Measurements from ENCODE around the gene SLIT1. TPM values are rescaled to one million over a fixed set of nuclear protein-coding genes. Genes with fewer than 3 reads are reported as not detected.

SLIT1 gene
- total RNA-seq, 1 donor from 2014 or later: 0.26 TPM

GRCh38 chr10:97025613-97026242 is 160.0 kb downstream of the SLIT1 start:
- Mint-ChIP-seq H3K27ac (no peak overlapping the region), H3K9me3 (no peaks in the 10 kb centered on the region), H3K36me3 (ENCODE audit: low read depth) (no peaks in the 10 kb centered on the region), H3K4me1 (peaks cover 6% of the 10 kb centered on the region), H3K4me3 (no peak overlapping the region), H3K27me3 (peaks cover 6% of the 10 kb centered on the region)
- peak; percentile 87 for DNase-seq
- intact Hi-C loops (cut with micrococcal nuclease): loop anchor here (1.0 to 10.0 kb wide), 4 partner anchors 115 to 651 kb away; no protein-coding TSS in a partner anchor

GRCh38 chr10:97024168-97025073 is 161.3 kb downstream of the SLIT1 start:
- intact Hi-C loops (cut with micrococcal nuclease): loop anchor here (1.0 to 10.0 kb wide), 4 partner anchors 114 to 650 kb away; no protein-coding TSS in a partner anchor
- Mint-ChIP-seq H3K27me3 (peaks cover 6% of the 10 kb centered on the region), H3K4me3 (no peak overlapping the region), H3K4me1 (peaks cover 6% of the 10 kb centered on the region), H3K9me3 (no peaks in the 10 kb centered on the region), H3K27ac (no peak overlapping the region), H3K36me3 (ENCODE audit: low read depth) (no peaks in the 10 kb centered on the region)
- DNase-seq: no peak

DNA sequence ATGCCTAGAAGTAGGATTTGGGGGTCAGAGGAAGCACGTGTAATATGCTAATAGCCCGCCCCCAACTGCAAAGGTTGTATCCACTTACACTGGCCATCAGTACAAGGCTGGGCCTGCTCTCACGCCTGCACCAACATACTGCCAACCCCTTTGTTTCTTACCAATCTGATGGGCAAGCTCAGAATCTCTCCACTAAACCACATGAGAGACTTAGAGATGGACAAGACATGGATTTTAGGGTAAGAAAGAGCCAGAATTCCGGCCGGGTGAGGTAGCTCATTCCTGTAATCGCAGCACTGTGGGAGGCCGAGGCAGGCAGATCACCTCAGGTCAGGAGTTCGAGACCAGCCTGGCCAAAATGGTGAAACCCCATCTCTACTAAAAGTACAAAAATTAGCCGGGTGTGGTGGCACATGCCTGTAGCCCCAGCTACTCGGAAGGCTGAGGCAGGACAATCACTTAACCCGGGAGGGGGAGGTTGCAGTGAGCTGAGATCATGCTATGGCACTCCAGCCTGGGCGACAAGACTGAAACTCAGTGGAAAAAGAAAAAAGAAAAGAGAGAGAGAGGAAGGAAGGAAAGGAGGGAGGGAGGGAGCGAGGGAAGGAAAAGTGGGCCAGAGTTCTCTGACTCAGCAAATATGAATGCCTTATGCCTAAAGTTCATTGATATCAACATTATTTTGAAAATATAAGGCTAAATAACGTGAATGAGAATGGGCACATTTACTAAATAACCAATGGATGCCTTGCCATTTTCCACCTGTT is 162.2 kb downstream of the SLIT1 start:
- Mint-ChIP-seq H3K27me3 (peaks cover 4% of the 10 kb centered on the region), H3K4me3 (no peak overlapping the region), H3K27ac (no peak overlapping the region), H3K36me3 (ENCODE audit: low read depth) (no peaks in the 10 kb centered on the region), H3K4me1 (peaks cover 6% of the 10 kb centered on the region), H3K9me3 (no peaks in the 10 kb centered on the region)
- intact Hi-C loops (cut with micrococcal nuclease): loop anchor here (2.0 to 10.0 kb wide), 2 partner anchors 259 to 649 kb away; no protein-coding TSS in a partner anchor
- no peak for DNase-seq

GRCh38 chr10:97022616-97023015 is 163.1 kb downstream of the SLIT1 start:
- H3K36me3 Mint-ChIP-seq (ENCODE audit: low read depth): no peaks in the 10 kb centered on the region
- no peak for DNase-seq
- no peak overlapping the region for H3K4me3 Mint-ChIP-seq
- intact Hi-C loops (cut with micrococcal nuclease): loop anchor here (10.0 kb wide), 1 partner anchor 648 kb away; no protein-coding TSS in a partner anchor
- H3K27me3 Mint-ChIP-seq: no peaks in the 10 kb centered on the region
- peaks cover 6% of the 10 kb centered on the region for H3K4me1 Mint-ChIP-seq
- H3K9me3 Mint-ChIP-seq: no peaks in the 10 kb centered on the region
- no peak overlapping the region for H3K27ac Mint-ChIP-seq

DNA sequence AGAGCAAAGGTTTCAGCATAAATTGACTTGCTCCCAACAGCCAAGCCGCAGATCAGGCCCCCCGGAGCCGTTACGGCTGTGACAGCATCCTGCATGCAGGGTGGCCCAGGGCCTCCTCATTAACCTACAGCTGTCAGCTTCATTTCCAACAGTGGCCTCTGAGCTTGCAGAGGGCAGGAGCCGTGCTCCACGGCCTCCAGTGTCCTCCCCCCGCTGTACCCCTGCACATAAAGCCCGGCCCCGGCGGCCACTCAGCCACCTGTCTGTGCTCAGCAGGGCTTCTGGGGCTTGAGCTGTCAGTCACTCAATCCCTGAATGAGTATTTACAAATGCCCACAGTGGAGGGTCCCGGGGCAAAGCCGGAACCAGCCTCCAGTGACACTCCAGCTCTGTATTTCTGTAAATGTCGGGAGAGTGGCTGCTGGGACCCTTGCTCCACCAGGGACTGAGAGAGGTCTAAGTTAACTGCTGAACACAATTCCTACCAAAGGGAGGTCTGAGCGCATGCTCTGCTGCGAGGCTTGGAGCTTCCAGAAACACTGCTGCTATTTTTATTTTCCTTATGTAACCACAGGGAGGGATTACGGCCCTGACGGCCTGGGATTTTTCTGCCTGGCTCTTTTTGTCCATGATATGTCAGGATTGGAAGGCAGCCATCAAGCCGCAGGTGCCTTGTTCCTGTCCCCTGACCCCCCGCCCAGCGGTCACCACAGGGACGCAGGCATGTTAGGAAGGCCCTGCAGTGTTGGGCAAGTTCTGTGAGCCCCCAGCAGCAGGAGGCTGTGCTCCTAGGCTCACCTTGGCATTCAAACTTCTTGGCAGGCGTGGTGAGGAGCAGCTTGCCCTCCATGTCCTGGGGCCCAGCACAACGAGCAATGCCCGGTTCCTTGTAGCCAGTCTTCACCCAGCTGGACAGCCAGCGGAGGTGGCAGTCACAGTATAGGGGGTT is 165.0 kb downstream of the SLIT1 start:
- Mint-ChIP-seq H3K27ac (no peak overlapping the region), H3K4me3 (no peak overlapping the region), H3K9me3 (no peaks in the 10 kb centered on the region), H3K27me3 (no peaks in the 10 kb centered on the region), H3K36me3 (ENCODE audit: low read depth) (no peaks in the 10 kb centered on the region), H3K4me1 (peaks cover 16% of the 10 kb centered on the region)
- intact Hi-C loops (cut with micrococcal nuclease): loop anchor here (10.0 kb wide), 1 partner anchor 646 kb away; no protein-coding TSS in a partner anchor
- no peak for DNase-seq

DNA sequence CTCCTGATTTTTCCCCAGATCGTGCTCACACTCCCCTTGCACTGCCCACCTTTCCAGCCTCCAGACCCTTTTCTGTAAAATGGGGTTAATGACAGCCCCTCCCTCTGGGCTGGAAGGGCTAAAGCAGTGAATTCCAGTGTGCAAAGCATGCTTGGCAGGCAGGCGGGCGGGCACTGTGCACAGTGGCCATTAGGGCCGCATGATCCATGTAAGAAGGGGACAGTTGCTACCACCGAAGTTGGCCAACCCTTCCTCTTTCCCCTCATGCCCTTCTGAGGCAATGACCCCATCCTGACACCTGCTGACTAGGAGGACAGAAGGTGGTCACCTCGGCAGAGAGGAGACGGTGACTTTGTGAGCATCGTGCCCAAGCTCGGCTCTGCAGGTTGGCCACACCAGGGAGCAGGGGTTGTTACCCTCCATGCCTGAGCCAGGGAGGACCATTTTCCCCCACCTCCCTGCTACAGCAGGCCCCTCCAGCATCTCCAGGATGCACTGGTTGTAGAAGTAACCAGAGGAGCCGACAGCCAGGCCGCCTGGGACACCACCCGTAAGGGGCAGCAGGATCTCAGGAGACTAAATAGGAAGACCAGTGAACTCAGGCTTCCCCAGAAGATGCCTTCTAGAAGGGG is 166.4 kb downstream of the SLIT1 start:
- intact Hi-C loops (cut with micrococcal nuclease): no loop called here
- no peaks in the 10 kb centered on the region for H3K36me3 Mint-ChIP-seq (ENCODE audit: low read depth)
- H3K9me3 Mint-ChIP-seq: no peaks in the 10 kb centered on the region
- H3K27me3 Mint-ChIP-seq: no peaks in the 10 kb centered on the region
- no peak for DNase-seq
- peaks cover 22% of the 10 kb centered on the region for H3K4me1 Mint-ChIP-seq
- H3K27ac Mint-ChIP-seq: no peak overlapping the region
- no peak overlapping the region for H3K4me3 Mint-ChIP-seq

DNA sequence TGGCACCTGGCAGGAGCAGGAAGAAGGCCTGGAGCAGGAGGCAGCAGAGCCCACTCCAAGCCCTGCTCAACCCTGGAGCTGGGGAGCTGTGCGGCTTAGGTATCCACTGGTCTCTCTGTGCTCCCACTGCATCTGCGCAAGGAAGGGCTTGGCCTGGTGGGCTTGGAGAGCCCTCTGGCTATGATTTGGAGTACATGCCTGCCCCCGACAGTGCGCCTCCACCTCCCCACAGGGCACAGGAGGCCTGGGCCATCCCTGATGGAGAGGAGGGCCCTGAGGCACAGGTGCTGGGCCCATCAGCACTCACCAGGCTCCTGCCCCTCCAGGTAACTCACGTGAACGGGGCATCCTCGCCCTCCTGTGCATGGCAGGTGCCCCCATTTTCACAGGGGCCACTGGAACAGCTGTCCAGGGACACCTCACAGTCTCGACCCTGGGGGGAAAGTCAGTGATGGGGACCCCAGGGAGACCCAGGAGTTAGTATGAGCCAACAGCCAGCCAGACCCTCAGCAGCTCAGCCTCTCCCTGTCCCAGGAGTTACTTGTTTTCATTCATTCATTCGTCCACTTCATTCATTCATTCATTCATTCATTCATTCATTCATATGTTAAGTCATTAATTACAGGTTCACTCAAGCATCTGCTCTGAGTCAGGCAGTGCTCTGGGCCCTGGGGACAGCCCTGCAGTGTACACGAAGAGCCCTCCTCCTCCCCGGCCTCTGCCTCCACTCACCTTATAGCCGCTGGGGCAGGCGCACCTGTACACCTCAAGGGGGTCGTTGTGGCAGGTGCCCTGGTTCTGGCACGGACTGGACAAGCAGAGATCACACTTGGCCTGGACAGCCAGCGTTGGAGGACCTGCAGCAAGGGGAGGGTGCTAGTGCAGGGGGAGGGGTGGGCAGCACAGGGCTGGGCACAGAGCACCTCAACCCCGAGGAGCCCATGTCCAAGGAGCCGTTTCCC is 167.2 kb downstream of the SLIT1 start:
- Mint-ChIP-seq H3K36me3 (ENCODE audit: low read depth) (no peaks in the 10 kb centered on the region), H3K9me3 (no peaks in the 10 kb centered on the region), H3K4me3 (no peak overlapping the region), H3K27ac (no peak overlapping the region), H3K27me3 (no peaks in the 10 kb centered on the region), H3K4me1 (peaks cover 22% of the 10 kb centered on the region)
- intact Hi-C loops (cut with micrococcal nuclease): no loop called here
- no peak for DNase-seq

DNA sequence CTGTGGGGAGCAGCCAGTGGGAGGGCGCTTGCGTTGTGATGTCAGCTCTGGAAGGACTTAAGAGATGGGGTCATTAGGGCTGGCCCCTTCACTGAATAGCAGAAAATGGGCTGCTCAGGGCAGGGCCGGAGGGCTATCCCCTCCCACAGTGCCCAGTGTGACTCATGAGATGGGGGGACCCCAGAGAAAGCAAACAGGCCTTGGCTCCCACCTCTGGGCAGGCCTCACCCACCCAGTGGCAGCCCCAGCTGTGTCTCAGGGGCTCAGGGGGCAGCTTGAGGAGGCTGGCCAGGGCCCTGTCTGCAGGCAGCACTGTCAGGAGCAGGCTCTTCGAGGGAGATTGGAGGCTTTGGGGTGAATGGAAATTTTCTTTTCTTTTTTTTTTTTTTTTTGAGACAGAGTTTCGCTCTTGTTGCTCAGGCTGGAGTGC is 168.3 kb downstream of the SLIT1 start:
- intact Hi-C loops (cut with micrococcal nuclease): loop anchor here (2.0 kb wide), 1 partner anchor 39 kb away; no protein-coding TSS in a partner anchor

GRCh38 chr10:97016728-97017473 is 168.9 kb downstream of the SLIT1 start:
- intact Hi-C loops (cut with micrococcal nuclease): loop anchor here (2.0 kb wide), 1 partner anchor 38 kb away; no protein-coding TSS in a partner anchor
- Mint-ChIP-seq H3K4me3 (peak overlapping the region; percentile 29), H3K36me3 (ENCODE audit: low read depth) (no peaks in the 10 kb centered on the region), H3K27ac (peak overlapping the region; percentile 76), H3K27me3 (no peaks in the 10 kb centered on the region), H3K4me1 (peaks cover 19% of the 10 kb centered on the region), H3K9me3 (no peaks in the 10 kb centered on the region)
- peak; percentile 75 for DNase-seq

More for the DNA sequence above, 168.3 kb downstream of the SLIT1 start:
- no peaks in the 10 kb centered on the region for H3K36me3 Mint-ChIP-seq (ENCODE audit: low read depth)
- no peak for DNase-seq
- peaks cover 22% of the 10 kb centered on the region for H3K4me1 Mint-ChIP-seq
- H3K4me3 Mint-ChIP-seq: peak overlapping the region; percentile 29
- no peaks in the 10 kb centered on the region for H3K9me3 Mint-ChIP-seq
- no peaks in the 10 kb centered on the region for H3K27me3 Mint-ChIP-seq
- H3K27ac Mint-ChIP-seq: no peak overlapping the region

GRCh38 chr10:97015240-97015639 is 170.5 kb downstream of the SLIT1 start:
- no peaks in the 10 kb centered on the region for H3K36me3 Mint-ChIP-seq (ENCODE audit: low read depth)
- H3K27ac Mint-ChIP-seq: no peak overlapping the region
- H3K27me3 Mint-ChIP-seq: no peaks in the 10 kb centered on the region
- DNase-seq: no peak
- intact Hi-C loops (cut with micrococcal nuclease): no loop called here
- no peak overlapping the region for H3K4me3 Mint-ChIP-seq
- H3K9me3 Mint-ChIP-seq: no peaks in the 10 kb centered on the region
- peaks cover 16% of the 10 kb centered on the region for H3K4me1 Mint-ChIP-seq

- Mint-ChIP-seq H3K4me3 (no peak overlapping the region), H3K27ac (no peak overlapping the region)
Observed at GRCh38 chr10:97013983-97014382, 171.8 kb downstream of the SLIT1 start.

More at GRCh38 chr10:97013983-97014382, 171.8 kb downstream of the SLIT1 start:
- Mint-ChIP-seq H3K36me3 (ENCODE audit: low read depth) (no peaks in the 10 kb centered on the region), H3K9me3 (no peaks in the 10 kb centered on the region), H3K27me3 (no peaks in the 10 kb centered on the region), H3K4me1 (peaks cover 19% of the 10 kb centered on the region)
- intact Hi-C loops (cut with micrococcal nuclease): no loop called here
- no peak for DNase-seq

Data from activated CD4-positive, alpha-beta T cell treated with anti-CD3 and anti-CD28 coated beads, Interleukin-2, amount 10 ng/mL, durations not matched to agents 24 days and 14 days (primary cell).